ENCODE measurements around the gene CGNL1.

Gene CGNL1

DNA sequence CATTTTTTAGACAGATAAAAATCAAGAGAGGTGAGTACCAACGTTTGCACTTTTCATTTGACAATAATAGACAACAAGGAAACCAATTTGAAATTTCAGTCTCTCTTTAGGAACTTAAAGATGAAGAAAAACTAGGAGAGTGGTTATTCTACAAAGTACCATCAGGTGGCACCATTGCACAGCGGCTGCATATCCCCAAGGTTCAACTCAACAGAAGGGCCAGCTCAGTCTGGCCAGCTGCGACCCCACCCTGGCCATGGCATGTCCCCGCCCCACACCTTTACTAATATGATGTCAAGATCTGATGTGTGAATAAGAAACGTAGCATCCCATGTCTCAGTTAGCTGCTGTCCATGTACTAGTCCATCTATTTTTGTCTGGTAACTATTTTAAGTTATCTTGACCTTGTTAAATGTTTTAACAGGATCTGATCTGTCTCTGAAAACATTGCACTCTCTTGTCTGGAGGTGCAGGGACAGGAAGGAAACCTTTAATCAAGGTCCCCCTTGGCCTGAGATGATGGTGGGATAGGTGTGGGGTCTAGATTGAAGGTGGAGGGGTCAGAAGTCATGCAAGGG lies 35.5 kb upstream of the CGNL1 start:
- no peaks in the 10 kb centered on the region for H3K4me1 Mint-ChIP-seq (ENCODE audit: low read depth)
- no peaks in the 10 kb centered on the region for H3K27me3 Mint-ChIP-seq (ENCODE audit: low read depth)
- H3K4me3 Mint-ChIP-seq = no peak overlapping the region
- DNase-seq (ENCODE audit: low spot score) = peak; percentile 13
- H3K36me3 Mint-ChIP-seq (ENCODE audit: low read depth) = no peaks in the 10 kb centered on the region
- no peaks in the 10 kb centered on the region for H3K9me3 Mint-ChIP-seq
- H3K27ac Mint-ChIP-seq = no peak overlapping the region

- Mint-ChIP-seq H3K36me3 (ENCODE audit: low read depth) (no peaks in the 10 kb centered on the region), H3K27me3 (ENCODE audit: low read depth) (no peaks in the 10 kb centered on the region), H3K4me3 (no peak overlapping the region), H3K4me1 (ENCODE audit: low read depth) (no peaks in the 10 kb centered on the region), H3K9me3 (no peaks in the 10 kb centered on the region), H3K27ac (no peak overlapping the region)
- no peak for DNase-seq (ENCODE audit: low spot score)
These were observed 33.3 kb upstream of the CGNL1 start for GRCh38 chr15:57343048-57343447.

GRCh38 chr15:57343498-57343897 lies 32.8 kb upstream of the CGNL1 start:
- DNase-seq (ENCODE audit: low spot score) = no peak
- peaks cover under 1% of the 10 kb centered on the region for H3K27me3 Mint-ChIP-seq (ENCODE audit: low read depth)
- H3K27ac Mint-ChIP-seq = no peak overlapping the region

DNA sequence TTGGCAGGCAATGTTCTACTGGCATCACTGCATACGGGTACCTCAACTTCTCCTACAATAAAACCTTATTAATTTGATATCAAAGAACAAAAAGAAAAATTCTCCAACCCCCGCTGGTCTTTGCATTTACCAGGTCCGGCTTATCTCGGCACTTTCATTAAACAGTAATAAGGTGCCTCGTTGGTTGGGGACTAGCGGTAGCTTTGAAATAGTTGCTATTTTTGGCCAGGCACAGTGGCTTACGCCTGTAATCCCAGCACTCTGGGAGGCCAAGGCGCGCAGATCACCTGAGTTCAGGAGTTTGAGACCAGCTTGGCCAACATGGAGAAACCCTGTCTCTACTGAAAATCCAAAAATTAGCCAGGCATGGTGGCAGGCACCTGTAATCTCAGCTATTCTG lies 32.0 kb upstream of the CGNL1 start:
- no peak overlapping the region for H3K4me3 Mint-ChIP-seq
- DNase-seq (ENCODE audit: low spot score) = no peak
- H3K27ac Mint-ChIP-seq = no peak overlapping the region
- no peaks in the 10 kb centered on the region for H3K9me3 Mint-ChIP-seq
- no peaks in the 10 kb centered on the region for H3K4me1 Mint-ChIP-seq (ENCODE audit: low read depth)
- H3K27me3 Mint-ChIP-seq (ENCODE audit: low read depth) = peaks cover 2% of the 10 kb centered on the region
- H3K36me3 Mint-ChIP-seq (ENCODE audit: low read depth) = no peaks in the 10 kb centered on the region

More at GRCh38 chr15:57343498-57343897, 32.8 kb upstream of the CGNL1 start:
- Mint-ChIP-seq H3K9me3 (no peaks in the 10 kb centered on the region), H3K4me1 (ENCODE audit: low read depth) (no peaks in the 10 kb centered on the region), H3K4me3 (no peak overlapping the region), H3K36me3 (ENCODE audit: low read depth) (no peaks in the 10 kb centered on the region)

DNA sequence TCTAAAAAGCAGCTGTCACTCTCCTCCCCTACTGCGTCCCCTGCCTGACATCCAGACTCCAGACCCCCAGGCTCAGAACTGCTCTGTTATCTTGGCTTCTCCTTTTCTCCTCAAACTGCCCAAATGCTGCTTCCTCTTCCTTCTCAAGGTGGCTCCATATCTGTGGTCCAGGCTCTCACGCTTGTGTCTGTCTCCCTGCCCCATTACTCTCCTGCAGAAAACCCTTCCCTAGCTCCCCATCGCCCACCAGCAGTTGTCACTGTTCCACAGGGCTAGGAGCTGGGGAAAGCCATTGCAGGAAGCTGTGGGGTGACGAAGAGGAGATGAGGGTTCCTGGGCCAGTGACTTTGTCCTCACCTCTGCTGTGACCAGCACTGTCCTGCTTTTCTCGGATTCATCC lies 30.7 kb upstream of the CGNL1 start:
- Mint-ChIP-seq H3K36me3 (ENCODE audit: low read depth) (no peaks in the 10 kb centered on the region), H3K4me1 (ENCODE audit: low read depth) (no peaks in the 10 kb centered on the region), H3K27ac (no peak overlapping the region), H3K9me3 (no peaks in the 10 kb centered on the region), H3K27me3 (ENCODE audit: low read depth) (peaks cover 2% of the 10 kb centered on the region), H3K4me3 (no peak overlapping the region)
- no peak for DNase-seq (ENCODE audit: low spot score)

GRCh38 chr15:57348081-57348480 lies 28.2 kb upstream of the CGNL1 start:
- Mint-ChIP-seq H3K4me1 (ENCODE audit: low read depth) (no peaks in the 10 kb centered on the region), H3K27ac (no peak overlapping the region), H3K4me3 (no peak overlapping the region), H3K27me3 (ENCODE audit: low read depth) (peaks cover 2% of the 10 kb centered on the region), H3K36me3 (ENCODE audit: low read depth) (no peaks in the 10 kb centered on the region), H3K9me3 (no peaks in the 10 kb centered on the region)
- DNase-seq (ENCODE audit: low spot score) = no peak

GRCh38 chr15:57352535-57353316 lies 23.6 kb upstream of the CGNL1 start:
- Mint-ChIP-seq H3K27me3 (ENCODE audit: low read depth) (peaks cover 5% of the 10 kb centered on the region), H3K4me3 (no peak overlapping the region), H3K9me3 (no peaks in the 10 kb centered on the region), H3K4me1 (ENCODE audit: low read depth) (no peaks in the 10 kb centered on the region), H3K27ac (no peak overlapping the region), H3K36me3 (ENCODE audit: low read depth) (no peaks in the 10 kb centered on the region)
- no peak for DNase-seq (ENCODE audit: low spot score)

DNA sequence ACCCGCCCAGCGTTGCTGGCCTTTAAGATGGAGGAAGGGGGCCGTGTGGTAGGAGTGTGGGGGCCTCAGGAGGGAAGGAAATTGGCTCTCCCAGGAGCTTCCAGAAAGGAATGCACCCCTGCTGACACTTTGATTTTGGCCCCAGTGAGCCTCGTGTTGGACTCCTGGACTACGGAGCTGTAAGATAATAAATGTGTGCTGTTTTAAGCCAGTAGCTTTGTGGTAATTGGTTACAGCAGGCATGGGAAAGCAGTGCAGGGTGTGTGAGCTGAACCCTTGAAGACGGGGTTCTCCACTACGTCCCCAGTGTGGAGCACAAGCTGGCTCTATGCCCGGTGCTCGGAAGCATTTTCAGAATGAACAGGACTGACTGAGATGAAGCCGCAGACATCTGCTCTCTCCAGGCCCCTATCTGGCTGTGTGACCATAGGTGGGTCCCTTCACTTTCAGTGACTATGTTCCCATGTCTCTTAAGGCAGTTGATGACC lies 22.9 kb upstream of the CGNL1 start:
- no peak overlapping the region for H3K4me3 Mint-ChIP-seq
- no peaks in the 10 kb centered on the region for H3K4me1 Mint-ChIP-seq (ENCODE audit: low read depth)
- H3K9me3 Mint-ChIP-seq = no peaks in the 10 kb centered on the region
- H3K27me3 Mint-ChIP-seq (ENCODE audit: low read depth) = peaks cover 5% of the 10 kb centered on the region
- no peaks in the 10 kb centered on the region for H3K36me3 Mint-ChIP-seq (ENCODE audit: low read depth)
- no peak overlapping the region for H3K27ac Mint-ChIP-seq
- DNase-seq (ENCODE audit: low spot score) = no peak

DNA sequence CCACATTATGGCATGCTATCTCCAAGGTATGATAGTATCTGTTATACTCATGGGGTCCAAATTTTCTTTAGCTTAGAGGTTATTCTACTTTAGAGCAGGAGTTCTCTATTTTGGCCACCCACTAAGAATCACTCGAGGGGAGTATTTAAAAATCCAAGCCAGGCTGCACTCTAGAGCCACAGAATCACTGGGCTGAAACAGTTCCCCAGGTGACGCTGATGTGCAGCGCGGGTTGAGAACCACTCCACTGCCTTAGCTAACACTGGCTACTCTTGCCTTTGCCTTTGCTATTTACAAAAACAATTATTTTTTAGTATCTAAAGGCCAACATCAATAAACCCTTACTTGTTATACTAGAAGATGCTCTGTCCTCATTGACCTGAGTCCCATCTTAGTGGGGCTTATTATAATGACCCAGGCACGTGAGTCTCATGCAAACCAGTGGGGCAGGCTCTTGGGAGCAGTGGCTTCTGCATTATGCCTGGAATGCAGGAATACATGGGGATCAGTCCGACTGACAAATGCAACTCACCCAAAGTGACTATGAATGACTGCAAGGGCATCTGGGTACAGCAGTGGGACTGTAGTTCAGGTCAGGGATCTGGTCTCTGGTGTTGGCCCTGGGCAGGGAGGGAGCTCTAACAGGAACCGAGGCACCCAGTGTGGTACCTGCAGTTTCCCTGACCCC lies 21.7 kb upstream of the CGNL1 start:
- Mint-ChIP-seq H3K4me1 (ENCODE audit: low read depth) (no peaks in the 10 kb centered on the region), H3K27ac (no peak overlapping the region), H3K4me3 (no peak overlapping the region), H3K27me3 (ENCODE audit: low read depth) (peaks cover 3% of the 10 kb centered on the region), H3K9me3 (no peaks in the 10 kb centered on the region), H3K36me3 (ENCODE audit: low read depth) (no peaks in the 10 kb centered on the region)
- DNase-seq (ENCODE audit: low spot score) = no peak

- Mint-ChIP-seq H3K4me1 (ENCODE audit: low read depth) (no peaks in the 10 kb centered on the region), H3K9me3 (no peaks in the 10 kb centered on the region), H3K27me3 (ENCODE audit: low read depth) (peaks cover 3% of the 10 kb centered on the region), H3K36me3 (ENCODE audit: low read depth) (no peaks in the 10 kb centered on the region), H3K4me3 (no peak overlapping the region), H3K27ac (no peak overlapping the region)
- no peak for DNase-seq (ENCODE audit: low spot score)
These were observed 21.0 kb upstream of the CGNL1 start for GRCh38 chr15:57355259-57355658.

GRCh38 chr15:57356178-57356577 lies 20.1 kb upstream of the CGNL1 start:
- Mint-ChIP-seq H3K36me3 (ENCODE audit: low read depth) (no peaks in the 10 kb centered on the region), H3K9me3 (no peaks in the 10 kb centered on the region), H3K4me3 (no peak overlapping the region), H3K27me3 (ENCODE audit: low read depth) (peaks cover 3% of the 10 kb centered on the region), H3K27ac (no peak overlapping the region), H3K4me1 (ENCODE audit: low read depth) (no peaks in the 10 kb centered on the region)
- DNase-seq (ENCODE audit: low spot score) = no peak

GRCh38 chr15:57356636-57357035 lies 19.7 kb upstream of the CGNL1 start:
- Mint-ChIP-seq H3K27ac (no peak overlapping the region), H3K9me3 (no peaks in the 10 kb centered on the region), H3K36me3 (ENCODE audit: low read depth) (no peaks in the 10 kb centered on the region), H3K27me3 (ENCODE audit: low read depth) (peaks cover 3% of the 10 kb centered on the region), H3K4me1 (ENCODE audit: low read depth) (no peaks in the 10 kb centered on the region), H3K4me3 (no peak overlapping the region)
- DNase-seq (ENCODE audit: low spot score) = no peak

- no peaks in the 10 kb centered on the region for H3K9me3 Mint-ChIP-seq
- no peaks in the 10 kb centered on the region for H3K36me3 Mint-ChIP-seq (ENCODE audit: low read depth)
- no peak for DNase-seq (ENCODE audit: low spot score)
- H3K27ac Mint-ChIP-seq = no peak overlapping the region
- no peak overlapping the region for H3K4me3 Mint-ChIP-seq
- peaks cover 3% of the 10 kb centered on the region for H3K27me3 Mint-ChIP-seq (ENCODE audit: low read depth)
- H3K4me1 Mint-ChIP-seq (ENCODE audit: low read depth) = no peaks in the 10 kb centered on the region
These were observed 18.5 kb upstream of the CGNL1 start for GRCh38 chr15:57357799-57358198.

DNA sequence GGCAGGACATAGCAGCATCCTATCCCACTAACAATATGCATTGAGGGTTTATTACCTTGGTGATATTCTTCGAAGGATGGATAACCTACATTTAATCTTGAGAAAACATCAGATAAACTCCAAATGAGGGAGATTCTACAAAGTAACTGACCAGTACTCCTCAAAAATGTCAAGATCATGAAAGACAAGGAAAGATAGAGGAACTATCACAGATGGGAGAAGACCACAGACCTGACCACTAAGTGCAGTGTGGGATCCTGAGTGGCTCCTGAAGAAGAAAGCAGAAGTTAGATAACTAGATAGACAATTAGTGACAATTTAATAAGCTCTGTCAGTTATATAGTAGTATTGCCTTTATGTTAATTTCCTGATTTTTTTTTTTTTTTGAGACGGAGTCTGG lies 17.7 kb upstream of the CGNL1 start:
- peaks cover 3% of the 10 kb centered on the region for H3K27me3 Mint-ChIP-seq (ENCODE audit: low read depth)
- no peak for DNase-seq (ENCODE audit: low spot score)
- H3K4me1 Mint-ChIP-seq (ENCODE audit: low read depth) = no peaks in the 10 kb centered on the region
- H3K9me3 Mint-ChIP-seq = no peaks in the 10 kb centered on the region
- no peaks in the 10 kb centered on the region for H3K36me3 Mint-ChIP-seq (ENCODE audit: low read depth)
- H3K4me3 Mint-ChIP-seq = no peak overlapping the region
- H3K27ac Mint-ChIP-seq = no peak overlapping the region
